NCI-H82 treated with DMSO at 0.1 percent for 48 hours (cell line): ENCODE data around the gene EPB41.

Experiments used
- DNase-seq: peaks from one replicate; lab custom pipeline; 2025; ENCODE audit not compliant: unreplicated experiment; lab: John Stamatoyannopoulos, UW

The EPB41 gene

DNA sequence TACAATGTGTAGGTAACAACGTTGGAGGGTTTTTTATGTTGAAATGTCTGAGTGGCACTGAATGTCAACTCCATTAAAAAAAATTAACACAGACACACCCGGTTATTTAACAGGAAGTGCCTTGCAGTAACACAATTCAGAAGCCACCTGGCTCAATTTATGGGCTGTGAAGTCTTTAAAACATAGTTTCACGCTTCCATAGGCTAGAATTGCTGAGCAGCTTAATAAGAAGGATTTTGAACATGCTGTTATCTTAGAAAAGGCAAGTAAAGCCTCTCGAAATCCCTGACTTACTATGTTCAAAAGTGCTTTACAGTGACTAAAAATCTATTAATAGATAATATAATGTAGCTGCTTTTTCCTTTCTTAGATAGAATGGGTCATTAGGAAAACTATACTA lies 247.7 kb downstream of the EPB41 start:
- DNase-seq = no peak

DNA sequence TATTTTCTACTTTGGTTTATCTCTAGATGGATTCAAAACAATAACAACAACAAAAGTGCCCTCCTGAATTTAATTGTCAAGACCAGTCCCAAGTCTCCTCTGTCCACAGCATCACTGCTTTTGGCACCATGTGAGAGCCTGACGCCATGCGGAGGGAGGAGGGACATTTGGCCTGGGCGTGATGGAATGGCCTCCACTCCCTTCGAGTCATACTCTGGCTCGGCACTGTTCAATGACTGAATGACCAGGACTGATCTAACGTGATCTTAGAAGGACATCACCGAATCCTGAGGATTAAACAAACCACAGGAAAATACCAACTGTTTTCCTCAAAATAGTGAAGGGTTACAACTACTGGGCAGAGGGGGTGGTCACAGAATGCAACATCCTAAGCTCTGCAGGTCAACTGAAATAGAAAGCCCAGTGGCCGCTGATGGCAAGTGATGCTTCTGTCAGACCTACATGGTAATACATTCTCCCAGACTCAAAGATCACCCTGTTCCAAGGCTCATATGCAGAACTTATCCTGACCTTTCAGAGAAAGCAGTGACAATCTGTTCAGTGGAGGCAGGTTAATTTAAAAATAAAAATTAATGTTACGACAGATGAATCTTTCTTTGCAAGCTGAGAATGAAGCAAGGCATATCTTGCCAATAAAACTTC lies 248.2 kb downstream of the EPB41 start:
- DNase-seq = no peak

DNA sequence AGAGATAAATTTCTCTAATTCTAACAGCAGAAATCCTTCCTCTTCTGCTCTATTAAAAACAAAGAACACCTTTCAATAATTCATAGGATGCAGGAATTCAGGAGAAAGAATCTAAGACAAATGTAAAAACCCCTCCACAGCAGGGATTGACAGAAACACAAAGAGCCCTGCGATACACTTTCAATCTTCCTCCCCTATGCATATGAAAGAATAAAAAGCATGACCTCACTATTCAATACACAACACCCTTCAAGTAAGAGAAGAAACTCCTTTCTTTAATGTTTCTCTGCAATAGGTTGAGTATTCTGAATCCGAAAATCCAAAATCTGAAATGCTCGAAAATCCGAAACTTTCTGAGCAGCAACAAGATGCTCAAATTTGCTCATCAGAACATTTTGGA lies 250.2 kb downstream of the EPB41 start:
- no peak for DNase-seq

DNA sequence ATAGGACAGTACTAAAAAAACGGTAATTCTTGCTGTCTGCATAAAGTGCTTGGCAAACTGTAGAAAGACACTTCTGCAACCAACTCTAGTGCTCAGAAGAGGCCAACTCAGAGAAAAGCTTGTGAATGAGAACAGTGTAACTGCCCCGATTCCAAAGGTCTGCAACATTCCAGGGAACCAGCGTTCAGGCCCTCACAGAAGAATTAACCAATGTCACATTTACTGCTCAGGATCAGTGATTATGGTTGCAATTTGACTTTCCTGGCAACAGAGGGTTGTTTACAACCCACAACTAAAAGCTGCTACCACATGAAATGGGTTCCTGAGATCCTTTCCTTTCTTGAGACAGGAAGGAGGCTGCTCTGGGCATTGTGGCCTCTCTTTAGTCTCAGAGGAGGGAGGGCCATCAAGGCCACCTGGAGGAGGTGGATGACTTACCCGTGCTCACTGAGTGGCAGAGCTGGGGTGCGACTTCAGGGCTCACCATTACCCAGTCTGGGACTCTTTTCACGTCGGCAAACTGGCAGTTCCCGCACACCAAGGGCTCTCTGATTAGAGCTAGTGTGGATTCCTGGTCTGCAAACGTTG lies 252.0 kb downstream of the EPB41 start:
- DNase-seq = no peak

DNA sequence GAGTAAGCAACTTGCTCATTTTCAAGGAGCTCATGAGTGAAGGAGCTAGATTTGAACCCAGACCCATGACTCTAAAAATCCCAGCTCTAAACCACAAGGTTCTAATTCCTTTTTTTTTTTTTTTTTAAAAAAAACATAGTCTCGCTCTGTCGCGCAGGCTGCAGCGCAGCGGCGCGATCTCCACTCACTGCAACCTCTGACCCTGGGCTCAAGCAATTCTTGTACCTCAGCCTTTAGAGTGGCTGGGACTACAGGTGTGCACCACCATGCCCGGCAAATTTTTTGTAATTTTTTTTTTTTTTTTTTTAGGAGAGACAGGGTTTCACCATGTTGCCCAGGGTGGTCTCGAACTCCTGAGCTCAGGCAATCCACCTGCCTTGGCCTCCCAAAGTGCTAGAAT lies 253.5 kb downstream of the EPB41 start:
- no peak for DNase-seq
